ENCODE measurements around the gene SHB.

SHB gene

DNA sequence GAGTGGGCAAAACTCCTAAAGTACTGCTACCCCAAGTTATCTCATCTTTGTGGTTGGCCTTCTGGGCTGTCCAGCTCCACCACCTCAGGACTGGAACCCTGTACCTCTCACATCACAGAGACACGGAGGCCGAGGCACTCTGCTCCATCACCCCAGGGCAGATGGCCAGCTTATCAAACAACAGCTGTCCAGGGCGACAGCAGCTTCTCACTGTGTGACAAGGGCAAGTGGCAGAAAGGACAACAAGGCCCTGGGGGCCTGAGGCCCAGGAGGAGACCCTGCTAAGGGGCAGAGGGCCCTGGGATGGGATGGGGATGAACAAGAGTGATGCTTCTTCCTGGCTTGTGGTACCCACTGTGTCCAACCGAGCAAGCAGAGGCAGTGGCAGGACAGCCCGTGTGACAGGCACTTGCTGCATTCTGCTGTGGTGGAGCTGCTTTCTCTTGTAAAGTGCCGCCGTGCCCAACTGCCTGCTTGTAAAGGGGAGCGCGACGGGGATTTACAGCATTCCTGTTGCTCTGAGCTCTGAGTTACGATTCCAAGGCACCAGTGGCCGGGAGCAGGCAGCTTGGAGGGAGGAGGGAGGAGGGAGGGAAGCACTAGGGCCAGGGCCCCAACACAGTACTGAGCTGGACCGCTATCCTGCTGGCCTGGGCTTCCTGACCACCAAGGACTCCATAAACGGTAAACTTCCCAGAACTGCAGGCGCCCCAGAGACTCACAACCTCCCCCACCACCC lies 71.2 kb downstream of the SHB start:
- Histone ChIP-seq H3K27ac (ENCODE audit: low read depth, low read length) (no peak overlapping the region), H3K4me3 (ENCODE audit: insufficient read depth, low read length, poor library complexity, severe bottlenecking) (no peak overlapping the region), H3K79me2 (ENCODE audit: insufficient read depth, low read length) (no peaks in the 10 kb centered on the region), H2AFZ (ENCODE audit: low read depth, low read length, severe bottlenecking) (no peak overlapping the region), H3F3A (ENCODE audit: insufficient read depth) (no peaks in the 10 kb centered on the region), H3K9me2 (replicated peaks; ENCODE audit: insufficient read depth, low read length) (no peaks in the 10 kb centered on the region), H4K20me1 (ENCODE audit: low read depth, low read length) (no peaks in the 10 kb centered on the region), H3K4me2 (ENCODE audit: low read depth, low read length, poor library complexity, severe bottlenecking) (no peak overlapping the region), H3K36me3 (ENCODE audit: low read length) (no peaks in the 10 kb centered on the region), H3K27me3 (ENCODE audit: low read length) (no peaks in the 10 kb centered on the region), H3K9me3 (ENCODE audit: insufficient read depth, low read length) (no peaks in the 10 kb centered on the region), H3K9ac (ENCODE audit: low read length) (no peak overlapping the region)
- TF ChIP-seq EZH2phosphoT487 (conservative IDR thresholded peaks at IDR 0.05; ENCODE audit: low read length): no peak
- no peak for TF ChIP-seq CTCF (IDR thresholded peaks at IDR 0.05; ENCODE audit: insufficient read depth, low read length, poor library complexity, severe bottlenecking)

DNA sequence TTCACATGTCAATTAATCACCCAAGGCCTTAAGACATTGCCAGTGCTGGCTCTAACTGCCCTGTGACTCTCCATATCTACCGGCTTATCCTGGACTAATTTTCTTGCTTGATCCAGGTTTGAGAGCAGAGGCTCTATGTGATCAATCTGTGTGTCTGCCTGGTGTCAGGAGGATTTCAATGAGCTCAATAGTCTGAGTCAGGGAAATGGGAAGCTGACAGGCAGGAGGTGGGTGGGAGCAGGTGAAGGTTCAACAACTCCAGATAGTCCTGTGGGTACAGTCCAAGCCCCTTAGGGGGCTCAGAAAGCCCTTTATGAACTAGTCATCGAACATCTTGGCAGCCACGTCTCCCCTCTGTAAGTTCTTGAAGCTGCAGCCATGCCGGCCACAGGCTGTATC lies 72.2 kb downstream of the SHB start:
- no peak overlapping the region for H2AFZ ChIP-seq (ENCODE audit: low read depth, low read length, severe bottlenecking)

GRCh38 chr9:37995961-37996818 lies 72.8 kb downstream of the SHB start:
- no peak for TF ChIP-seq CTCF (IDR thresholded peaks at IDR 0.05; ENCODE audit: insufficient read depth, low read length, poor library complexity, severe bottlenecking)
- TF ChIP-seq EZH2phosphoT487 (conservative IDR thresholded peaks at IDR 0.05; ENCODE audit: low read length): no peak
- Histone ChIP-seq H3K4me3 (ENCODE audit: insufficient read depth, low read length, poor library complexity, severe bottlenecking) (no peak overlapping the region), H3K9me3 (ENCODE audit: insufficient read depth, low read length) (no peaks in the 10 kb centered on the region), H3K9ac (ENCODE audit: low read length) (no peak overlapping the region), H2AFZ (ENCODE audit: low read depth, low read length, severe bottlenecking) (no peak overlapping the region), H3K4me2 (ENCODE audit: low read depth, low read length, poor library complexity, severe bottlenecking) (no peak overlapping the region), H4K20me1 (ENCODE audit: low read depth, low read length) (no peaks in the 10 kb centered on the region), H3K27me3 (ENCODE audit: low read length) (no peaks in the 10 kb centered on the region), H3K79me2 (ENCODE audit: insufficient read depth, low read length) (no peaks in the 10 kb centered on the region), H3K36me3 (ENCODE audit: low read length) (no peaks in the 10 kb centered on the region), H3K27ac (ENCODE audit: low read depth, low read length) (no peak overlapping the region), H3F3A (ENCODE audit: insufficient read depth) (no peaks in the 10 kb centered on the region), H3K9me2 (replicated peaks; ENCODE audit: insufficient read depth, low read length) (no peaks in the 10 kb centered on the region)

More for the DNA sequence above, 72.2 kb downstream of the SHB start:
- H3K4me2 ChIP-seq (ENCODE audit: low read depth, low read length, poor library complexity, severe bottlenecking): no peak overlapping the region
- H3K4me3 ChIP-seq (ENCODE audit: insufficient read depth, low read length, poor library complexity, severe bottlenecking): no peak overlapping the region
- H3K9me2 ChIP-seq (replicated peaks; ENCODE audit: insufficient read depth, low read length): no peaks in the 10 kb centered on the region
- H3K36me3 ChIP-seq (ENCODE audit: low read length): no peaks in the 10 kb centered on the region
- H3K27me3 ChIP-seq (ENCODE audit: low read length): no peaks in the 10 kb centered on the region
- no peak for TF ChIP-seq EZH2phosphoT487 (conservative IDR thresholded peaks at IDR 0.05; ENCODE audit: low read length)
- no peak for TF ChIP-seq CTCF (IDR thresholded peaks at IDR 0.05; ENCODE audit: insufficient read depth, low read length, poor library complexity, severe bottlenecking)
- no peaks in the 10 kb centered on the region for H3K79me2 ChIP-seq (ENCODE audit: insufficient read depth, low read length)
- H3K9ac ChIP-seq (ENCODE audit: low read length): no peak overlapping the region
- H3K27ac ChIP-seq (ENCODE audit: low read depth, low read length): no peak overlapping the region
- no peaks in the 10 kb centered on the region for H3K9me3 ChIP-seq (ENCODE audit: insufficient read depth, low read length)
- no peaks in the 10 kb centered on the region for H4K20me1 ChIP-seq (ENCODE audit: low read depth, low read length)
- H3F3A ChIP-seq (ENCODE audit: insufficient read depth): no peaks in the 10 kb centered on the region
